DND-41 (cell line): Measurements from ENCODE around the gene TULP3.

ENCODE experiments used
- EZH2 ChIP-seq: IDR thresholded peaks from 3 replicates; pipeline ENCODE4 v1.6.1; 2012; ENCODE audit warnings: borderline replicate concordance, low read depth, mild to moderate bottlenecking, moderate library complexity, low read length, inconsistent platforms; ENCODE audit not compliant: severe bottlenecking
- TF ChIP-seq, protein P1 (sequence below): IDR thresholded peaks from 2 replicates; pipeline ENCODE4 v1.5.1; 2012; ENCODE audit warnings: borderline replicate concordance, low read length, moderate library complexity, mild to moderate bottlenecking; ENCODE audit not compliant: poor library complexity, severe bottlenecking; ENCODE audit errors: extremely low read depth

DNA sequence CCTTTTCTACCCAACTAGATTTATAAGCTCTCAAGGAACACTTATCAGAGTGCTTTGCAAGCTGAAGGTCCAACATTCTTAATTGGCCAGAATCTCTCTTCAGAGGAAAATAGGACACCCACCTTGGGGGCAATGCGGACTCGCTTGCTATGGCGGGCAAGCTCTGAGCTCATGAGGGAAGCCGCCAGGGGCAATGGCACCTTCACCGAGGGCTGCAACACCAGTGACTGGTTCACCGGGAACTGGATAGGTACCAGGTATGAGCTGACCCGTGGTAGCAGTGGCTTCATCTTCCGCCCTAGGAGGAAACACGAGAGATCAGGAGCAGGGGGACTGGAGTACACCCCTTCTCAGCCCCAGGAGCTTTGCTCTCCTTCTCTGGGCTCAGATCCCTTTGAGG, 26.5 kb upstream of the TULP3 start:
- TF ChIP-seq, protein P1, sequence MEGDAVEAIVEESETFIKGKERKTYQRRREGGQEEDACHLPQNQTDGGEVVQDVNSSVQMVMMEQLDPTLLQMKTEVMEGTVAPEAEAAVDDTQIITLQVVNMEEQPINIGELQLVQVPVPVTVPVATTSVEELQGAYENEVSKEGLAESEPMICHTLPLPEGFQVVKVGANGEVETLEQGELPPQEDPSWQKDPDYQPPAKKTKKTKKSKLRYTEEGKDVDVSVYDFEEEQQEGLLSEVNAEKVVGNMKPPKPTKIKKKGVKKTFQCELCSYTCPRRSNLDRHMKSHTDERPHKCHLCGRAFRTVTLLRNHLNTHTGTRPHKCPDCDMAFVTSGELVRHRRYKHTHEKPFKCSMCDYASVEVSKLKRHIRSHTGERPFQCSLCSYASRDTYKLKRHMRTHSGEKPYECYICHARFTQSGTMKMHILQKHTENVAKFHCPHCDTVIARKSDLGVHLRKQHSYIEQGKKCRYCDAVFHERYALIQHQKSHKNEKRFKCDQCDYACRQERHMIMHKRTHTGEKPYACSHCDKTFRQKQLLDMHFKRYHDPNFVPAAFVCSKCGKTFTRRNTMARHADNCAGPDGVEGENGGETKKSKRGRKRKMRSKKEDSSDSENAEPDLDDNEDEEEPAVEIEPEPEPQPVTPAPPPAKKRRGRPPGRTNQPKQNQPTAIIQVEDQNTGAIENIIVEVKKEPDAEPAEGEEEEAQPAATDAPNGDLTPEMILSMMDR: no peak
- TF ChIP-seq EZH2: no peak
